HUES64 (cell line): ENCODE data around the gene APBA3.

ENCODE experiments used
- H3K27ac ChIP-seq: 2 replicates; pipeline ENCODE4 v1.7.0; 2013; ENCODE audit warnings: low read depth, low read length, inconsistent platforms
- H3K27me3 ChIP-seq: 2 replicates; pipeline ENCODE4 v1.6.1; 2013; ENCODE audit warnings: mild to moderate bottlenecking, low read length; ENCODE audit not compliant: insufficient read depth
- H3K36me3 ChIP-seq: 2 replicates; pipeline ENCODE4 v1.6.1; 2013; ENCODE audit warnings: mild to moderate bottlenecking, low read length; ENCODE audit not compliant: insufficient read depth
- H3K4me1 ChIP-seq: 2 replicates; pipeline ENCODE4 v1.6.1; 2013; ENCODE audit warnings: mild to moderate bottlenecking, low read length, moderate library complexity; ENCODE audit not compliant: insufficient read depth
- H3K4me3 ChIP-seq: 2 replicates; pipeline ENCODE4 v1.5.1; 2013; ENCODE audit warnings: mild to moderate bottlenecking, low read length, moderate library complexity
- H3K9ac ChIP-seq: 2 replicates; pipeline ENCODE4 v1.6.1; 2013; ENCODE audit warnings: mild to moderate bottlenecking, low read depth, low read length
- H3K9me3 ChIP-seq: 2 replicates; pipeline ENCODE4 v1.6.1; 2013; ENCODE audit warnings: low read depth, low read length; ENCODE audit not compliant: insufficient read depth
- WGBS: fragments of 150-250, 120-280 bp; methylation state at CpG from one replicate; pipeline ENCODE4 v1.1.7; 2013; ENCODE audit warnings: missing lambda C conversion rate; 5-methylcytosine and 5-hydroxymethylcytosine counted together

Gene APBA3

GRCh38 chr19:3785938-3786824 is 24.7 kb upstream of the APBA3 start, which contains the start of gene MATK:
Gene MATK (minus strand): TSS chr19:3786381. CDS start chr19:3785135, 1,246 bp downstream.
- 7% methylated on average over 97 of the region's 101 CpGs for WGBS
- no peak within 1 kb of the TSS for H3K27ac ChIP-seq
- H3K9ac ChIP-seq, result peak within 1 kb of the TSS; percentile 48
- H3K36me3 ChIP-seq, result no peaks in the 10 kb centered on the region
- peak within 1 kb of the TSS; percentile 74 for H3K4me3 ChIP-seq
- no peaks in the 10 kb centered on the region for H3K4me1 ChIP-seq
- H3K27me3 ChIP-seq, result peaks cover 30% of the 10 kb centered on the region
- H3K9me3 ChIP-seq, result peaks cover 14% of the 10 kb centered on the region

- Histone ChIP-seq H3K27ac (no peak overlapping the region), H3K9ac (peak overlapping the region; percentile 48), H3K36me3 (no peaks in the 10 kb centered on the region), H3K27me3 (peaks cover 30% of the 10 kb centered on the region), H3K9me3 (peaks cover 15% of the 10 kb centered on the region), H3K4me3 (peak overlapping the region; percentile 74), H3K4me1 (no peaks in the 10 kb centered on the region)
- 2% methylated on average over 47 of the region's 47 CpGs for WGBS
Measured at GRCh38 chr19:3785451-3785937, 24.0 kb upstream of the APBA3 start.

GRCh38 chr19:3784607-3785450 is 23.3 kb upstream of the APBA3 start:
- no peaks in the 10 kb centered on the region for H3K36me3 ChIP-seq
- H3K4me3 ChIP-seq, result peak overlapping the region; percentile 74; the same call in 1 of the 2 replicates
- peaks cover 30% of the 10 kb centered on the region for H3K27me3 ChIP-seq
- no peak overlapping the region; the same call in 1 of the 2 replicates for H3K9ac ChIP-seq
- H3K4me1 ChIP-seq, result no peaks in the 10 kb centered on the region
- H3K9me3 ChIP-seq, result peaks cover 15% of the 10 kb centered on the region
- 35% methylated on average over 23 of the region's 25 CpGs for WGBS
- no peak overlapping the region for H3K27ac ChIP-seq

GRCh38 chr19:3783660-3784584 is 22.4 kb upstream of the APBA3 start:
- no peak overlapping the region for H3K9ac ChIP-seq
- WGBS, result 64% methylated on average over 49 of the region's 49 CpGs
- peaks cover 30% of the 10 kb centered on the region for H3K27me3 ChIP-seq
- no peak overlapping the region for H3K4me3 ChIP-seq
- peaks cover 15% of the 10 kb centered on the region for H3K9me3 ChIP-seq
- H3K27ac ChIP-seq, result no peak overlapping the region
- H3K4me1 ChIP-seq, result no peaks in the 10 kb centered on the region
- no peaks in the 10 kb centered on the region for H3K36me3 ChIP-seq

- no peak overlapping the region for H3K4me3 ChIP-seq
Measured at GRCh38 chr19:3782903-3783302, 21.4 kb upstream of the APBA3 start.

GRCh38 chr19:3782330-3782729 is 20.8 kb upstream of the APBA3 start:
- Histone ChIP-seq H3K4me3 (no peak overlapping the region), H3K27ac (no peak overlapping the region), H3K9me3 (peaks cover 15% of the 10 kb centered on the region), H3K9ac (no peak overlapping the region), H3K4me1 (no peaks in the 10 kb centered on the region), H3K27me3 (peaks cover 30% of the 10 kb centered on the region), H3K36me3 (no peaks in the 10 kb centered on the region)
- WGBS, result 83% methylated on average over 1 of the region's 1 CpG

More at GRCh38 chr19:3782903-3783302, 21.4 kb upstream of the APBA3 start:
- H3K9ac ChIP-seq, result no peak overlapping the region
- H3K27ac ChIP-seq, result no peak overlapping the region
- H3K27me3 ChIP-seq, result peaks cover 30% of the 10 kb centered on the region
- peaks cover 15% of the 10 kb centered on the region for H3K9me3 ChIP-seq
- no peaks in the 10 kb centered on the region for H3K4me1 ChIP-seq
- H3K36me3 ChIP-seq, result no peaks in the 10 kb centered on the region
- 90% methylated on average over 13 of the region's 13 CpGs for WGBS

GRCh38 chr19:3781603-3782002 is 20.1 kb upstream of the APBA3 start:
- Histone ChIP-seq H3K27ac (no peak overlapping the region), H3K4me3 (no peak overlapping the region), H3K27me3 (peaks cover 27% of the 10 kb centered on the region), H3K9ac (no peak overlapping the region), H3K4me1 (no peaks in the 10 kb centered on the region), H3K36me3 (no peaks in the 10 kb centered on the region), H3K9me3 (peaks cover 15% of the 10 kb centered on the region)
- 90% methylated on average over 2 of the region's 2 CpGs for WGBS

GRCh38 chr19:3780786-3781304 is 19.4 kb upstream of the APBA3 start:
- WGBS, result 94% methylated on average over 9 of the region's 9 CpGs
- H3K27ac ChIP-seq, result no peak overlapping the region
- no peak overlapping the region for H3K4me3 ChIP-seq
- peaks cover 22% of the 10 kb centered on the region for H3K27me3 ChIP-seq
- H3K4me1 ChIP-seq, result no peaks in the 10 kb centered on the region
- no peaks in the 10 kb centered on the region for H3K36me3 ChIP-seq
- H3K9ac ChIP-seq, result no peak overlapping the region
- peaks cover 15% of the 10 kb centered on the region for H3K9me3 ChIP-seq

- peaks cover 15% of the 10 kb centered on the region for H3K9me3 ChIP-seq
- H3K36me3 ChIP-seq, result no peaks in the 10 kb centered on the region
- no peaks in the 10 kb centered on the region for H3K4me1 ChIP-seq
- H3K4me3 ChIP-seq, result no peak overlapping the region
- WGBS, result 83% methylated on average over 44 of the region's 44 CpGs
- no peak overlapping the region for H3K27ac ChIP-seq
- H3K27me3 ChIP-seq, result peaks cover 5% of the 10 kb centered on the region
- no peak overlapping the region for H3K9ac ChIP-seq
Measured at GRCh38 chr19:3778899-3779723, 17.6 kb upstream of the APBA3 start.
